PC-3 (cell line): ENCODE data around the gene SH3TC1.

Experiments
- EZH2 ChIP-seq: fragments of 300-600 bp; sonication (generic); IDR thresholded peaks from one replicate; pipeline ENCODE4 v1.6.1; 2017; ENCODE audit warnings: antibody characterized with exemption, mild to moderate bottlenecking, low read length; ENCODE audit not compliant: unreplicated experiment
- TF ChIP-seq, protein P1 (sequence below): fragments of 300-600 bp; sonication (generic); conservative IDR thresholded peaks from 2 replicates; pipeline ENCODE4 v1.5.1; 2017; ENCODE audit warnings: antibody characterized with exemption, low read depth, mild to moderate bottlenecking, low read length

DNA sequence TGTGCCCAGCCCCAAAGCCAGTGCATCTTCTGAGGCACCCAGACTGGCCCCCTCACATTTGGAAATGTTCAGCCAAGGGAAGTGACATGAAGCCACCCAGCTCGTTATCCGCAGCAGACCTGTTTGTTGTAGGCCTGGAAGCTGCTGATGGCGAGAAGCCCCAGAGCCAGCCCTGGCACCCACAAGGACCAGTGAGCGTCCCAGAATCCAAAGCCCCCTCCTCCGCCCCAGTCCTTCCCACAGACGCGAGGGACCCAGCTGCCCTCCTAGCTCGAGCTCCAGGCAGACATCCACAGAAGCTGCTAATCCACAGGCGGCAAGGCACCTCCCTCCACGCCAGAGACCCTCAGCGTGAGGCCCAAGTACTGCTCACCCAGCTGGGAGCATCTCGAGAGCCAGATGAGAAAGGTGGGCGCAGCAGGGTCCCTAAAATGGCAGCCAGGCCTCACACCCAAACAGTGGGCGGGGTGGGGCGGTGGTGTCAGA, 47.9 kb upstream of the SH3TC1 start:
- TF ChIP-seq, protein P1, sequence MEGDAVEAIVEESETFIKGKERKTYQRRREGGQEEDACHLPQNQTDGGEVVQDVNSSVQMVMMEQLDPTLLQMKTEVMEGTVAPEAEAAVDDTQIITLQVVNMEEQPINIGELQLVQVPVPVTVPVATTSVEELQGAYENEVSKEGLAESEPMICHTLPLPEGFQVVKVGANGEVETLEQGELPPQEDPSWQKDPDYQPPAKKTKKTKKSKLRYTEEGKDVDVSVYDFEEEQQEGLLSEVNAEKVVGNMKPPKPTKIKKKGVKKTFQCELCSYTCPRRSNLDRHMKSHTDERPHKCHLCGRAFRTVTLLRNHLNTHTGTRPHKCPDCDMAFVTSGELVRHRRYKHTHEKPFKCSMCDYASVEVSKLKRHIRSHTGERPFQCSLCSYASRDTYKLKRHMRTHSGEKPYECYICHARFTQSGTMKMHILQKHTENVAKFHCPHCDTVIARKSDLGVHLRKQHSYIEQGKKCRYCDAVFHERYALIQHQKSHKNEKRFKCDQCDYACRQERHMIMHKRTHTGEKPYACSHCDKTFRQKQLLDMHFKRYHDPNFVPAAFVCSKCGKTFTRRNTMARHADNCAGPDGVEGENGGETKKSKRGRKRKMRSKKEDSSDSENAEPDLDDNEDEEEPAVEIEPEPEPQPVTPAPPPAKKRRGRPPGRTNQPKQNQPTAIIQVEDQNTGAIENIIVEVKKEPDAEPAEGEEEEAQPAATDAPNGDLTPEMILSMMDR: no peak
- TF ChIP-seq EZH2: no peak
